Kidney epithelial cell (primary cell): Measurements from ENCODE around the gene MMP17. TPM values are rescaled to one million over a fixed set of nuclear protein-coding genes. Genes with fewer than 3 reads are reported as not detected.

Source experiments
- DNase-seq: peaks from one replicate; pipeline ENCODE4 v3.0.0-alpha.2; 2010; ENCODE audit warnings: low read depth
- H3K27me3 ChIP-seq: 2 replicates; pipeline ENCODE4 v1.6.0; 2011; ENCODE audit warnings: low read length; ENCODE audit not compliant: control insufficient read depth, insufficient read depth
- H3K36me3 ChIP-seq: 2 replicates; pipeline ENCODE4 v1.5.1; 2011; ENCODE audit warnings: low read length; ENCODE audit not compliant: control insufficient read depth, insufficient read depth
- H3K4me3 ChIP-seq: 2 replicates; pipeline ENCODE4 v1.5.1; 2011; ENCODE audit warnings: low read depth, mild to moderate bottlenecking, control low read depth, low read length
- total RNA-seq: library from RNA; depleted of rRNA; stranded (reverse); fragments of >200 nt; gene quantifications from 2 replicates; pipeline ENCODE4 v1.2.3, GENCODE V29; 2015
- TF ChIP-seq, protein P1 (sequence below): IDR thresholded peaks from 2 replicates; pipeline ENCODE4 v1.5.1; 2011; ENCODE audit warnings: mild to moderate bottlenecking, moderate library complexity, low read length, control low read depth, inconsistent platforms; ENCODE audit not compliant: insufficient read depth, poor library complexity, severe bottlenecking

The MMP17 gene
- total RNA-seq, 1 donor from 2014 or later, result 1.7 TPM

DNA sequence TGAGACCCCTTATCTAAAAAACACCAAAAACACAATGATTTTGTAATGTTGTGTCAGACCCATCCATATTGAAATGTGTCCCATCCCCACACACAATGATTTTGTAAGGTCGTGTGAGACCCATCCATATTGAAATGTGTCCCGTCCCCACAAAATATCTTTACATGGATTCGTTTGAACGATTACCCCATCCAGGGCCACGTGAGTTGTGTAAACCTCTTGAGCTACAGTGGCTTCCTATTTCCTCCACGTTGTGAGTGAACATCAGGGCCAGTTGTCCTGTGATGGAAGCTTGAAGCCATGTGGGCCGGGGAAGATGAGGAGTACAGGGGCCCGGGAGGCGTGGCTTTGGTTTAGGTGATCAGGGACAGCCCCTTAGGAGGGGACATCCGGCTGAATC, 39.3 kb downstream of the MMP17 start:
- H3K36me3 ChIP-seq, result no peaks in the 10 kb centered on the region
- DNase-seq, result no peak
- H3K4me3 ChIP-seq, result no peak overlapping the region
- H3K27me3 ChIP-seq, result no peaks in the 10 kb centered on the region
- TF ChIP-seq, protein P1, sequence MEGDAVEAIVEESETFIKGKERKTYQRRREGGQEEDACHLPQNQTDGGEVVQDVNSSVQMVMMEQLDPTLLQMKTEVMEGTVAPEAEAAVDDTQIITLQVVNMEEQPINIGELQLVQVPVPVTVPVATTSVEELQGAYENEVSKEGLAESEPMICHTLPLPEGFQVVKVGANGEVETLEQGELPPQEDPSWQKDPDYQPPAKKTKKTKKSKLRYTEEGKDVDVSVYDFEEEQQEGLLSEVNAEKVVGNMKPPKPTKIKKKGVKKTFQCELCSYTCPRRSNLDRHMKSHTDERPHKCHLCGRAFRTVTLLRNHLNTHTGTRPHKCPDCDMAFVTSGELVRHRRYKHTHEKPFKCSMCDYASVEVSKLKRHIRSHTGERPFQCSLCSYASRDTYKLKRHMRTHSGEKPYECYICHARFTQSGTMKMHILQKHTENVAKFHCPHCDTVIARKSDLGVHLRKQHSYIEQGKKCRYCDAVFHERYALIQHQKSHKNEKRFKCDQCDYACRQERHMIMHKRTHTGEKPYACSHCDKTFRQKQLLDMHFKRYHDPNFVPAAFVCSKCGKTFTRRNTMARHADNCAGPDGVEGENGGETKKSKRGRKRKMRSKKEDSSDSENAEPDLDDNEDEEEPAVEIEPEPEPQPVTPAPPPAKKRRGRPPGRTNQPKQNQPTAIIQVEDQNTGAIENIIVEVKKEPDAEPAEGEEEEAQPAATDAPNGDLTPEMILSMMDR, result no peak

DNA sequence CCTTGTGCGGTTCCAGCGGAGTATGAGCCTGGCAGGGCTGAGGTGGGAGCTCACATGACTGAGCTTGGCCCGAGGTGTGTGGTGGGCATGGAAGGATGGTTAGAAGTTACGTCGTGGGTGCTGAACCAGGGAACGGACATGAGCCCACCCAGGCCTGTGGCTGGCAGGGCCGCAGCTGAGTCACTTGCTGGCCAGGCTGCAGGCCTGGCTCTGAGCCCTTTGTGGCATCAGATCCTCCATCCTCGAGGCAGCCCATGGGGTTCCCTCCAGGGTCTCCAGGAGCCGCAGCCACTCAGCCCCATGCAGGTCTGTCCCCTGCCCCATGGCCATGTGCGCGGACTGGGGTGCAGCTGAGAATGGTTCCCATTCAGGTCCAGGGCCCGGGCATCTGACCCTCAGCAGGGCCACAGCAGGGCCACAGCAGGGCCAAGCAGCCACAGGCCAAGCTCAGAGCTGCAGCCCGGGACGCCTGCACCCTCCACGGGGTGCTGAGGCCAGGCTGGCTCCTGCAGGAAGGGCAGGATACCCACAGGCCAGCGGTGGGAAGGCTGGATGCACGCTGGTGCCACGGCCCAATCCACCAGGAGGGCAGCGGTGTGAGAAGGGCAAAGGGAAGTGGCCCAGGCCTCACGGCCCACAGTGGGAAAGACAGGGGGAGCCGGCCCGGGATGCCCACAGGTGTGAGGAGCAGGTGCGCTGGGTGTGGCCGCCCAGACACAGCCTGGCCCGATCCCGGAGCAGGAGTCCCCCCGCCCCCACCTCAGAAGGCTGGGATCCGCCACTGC, 39.9 kb downstream of the MMP17 start:
- DNase-seq, result no peak
- TF ChIP-seq, protein P1, result no peak
- Histone ChIP-seq H3K27me3 (no peaks in the 10 kb centered on the region), H3K4me3 (no peak overlapping the region), H3K36me3 (no peaks in the 10 kb centered on the region)

DNA sequence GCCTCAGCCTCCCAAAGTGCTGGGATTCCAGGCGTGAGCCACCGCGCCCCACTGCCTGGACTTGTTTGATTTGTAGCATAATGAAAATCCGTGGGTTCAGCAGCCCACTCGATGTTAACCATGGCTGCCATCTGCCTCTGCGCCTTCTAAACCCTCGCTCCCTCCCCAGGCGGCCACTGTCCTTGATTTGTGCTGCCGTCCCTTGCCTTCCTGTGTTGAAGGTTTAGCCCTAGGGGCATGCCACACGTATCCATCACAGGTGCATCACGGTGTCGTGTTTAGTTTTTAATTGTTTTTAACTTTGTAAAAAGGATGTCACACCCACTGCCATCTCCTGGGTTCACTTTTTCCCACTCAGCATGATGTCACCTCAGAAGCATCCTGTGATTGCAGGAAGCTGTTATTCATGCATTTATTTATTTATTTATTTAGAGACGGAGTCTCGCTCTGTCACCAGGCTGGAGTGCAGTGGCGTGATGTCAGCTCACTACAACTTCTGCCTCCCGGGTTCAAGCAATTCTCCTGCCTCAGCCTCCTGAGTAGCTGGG, 41.8 kb downstream of the MMP17 start:
- H3K36me3 ChIP-seq, result no peaks in the 10 kb centered on the region
- no peaks in the 10 kb centered on the region for H3K27me3 ChIP-seq
- no peak overlapping the region for H3K4me3 ChIP-seq
- TF ChIP-seq, protein P1, result no peak
- DNase-seq, result no peak

DNA sequence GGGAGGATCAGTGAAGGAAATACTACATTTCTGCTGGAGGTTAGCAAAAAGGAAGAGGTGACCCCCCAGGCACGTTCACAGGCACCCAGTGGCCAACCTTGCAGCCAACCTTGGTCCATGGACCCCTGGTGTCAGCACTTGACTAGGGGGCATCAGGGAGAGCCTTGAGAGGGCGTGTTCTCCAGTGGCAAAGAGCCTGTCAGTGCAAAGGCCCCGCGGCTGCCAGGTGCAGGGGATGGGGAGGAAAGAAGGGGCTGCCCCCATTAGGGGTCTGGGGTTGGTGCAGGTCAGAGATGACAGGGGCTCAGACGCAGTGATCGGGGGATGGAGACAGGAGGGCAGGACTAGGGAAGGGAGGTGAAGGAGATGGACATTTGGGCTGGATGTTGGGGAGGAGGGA, 43.5 kb downstream of the MMP17 start:
- no peaks in the 10 kb centered on the region for H3K36me3 ChIP-seq
- TF ChIP-seq, protein P1, result no peak

DNA sequence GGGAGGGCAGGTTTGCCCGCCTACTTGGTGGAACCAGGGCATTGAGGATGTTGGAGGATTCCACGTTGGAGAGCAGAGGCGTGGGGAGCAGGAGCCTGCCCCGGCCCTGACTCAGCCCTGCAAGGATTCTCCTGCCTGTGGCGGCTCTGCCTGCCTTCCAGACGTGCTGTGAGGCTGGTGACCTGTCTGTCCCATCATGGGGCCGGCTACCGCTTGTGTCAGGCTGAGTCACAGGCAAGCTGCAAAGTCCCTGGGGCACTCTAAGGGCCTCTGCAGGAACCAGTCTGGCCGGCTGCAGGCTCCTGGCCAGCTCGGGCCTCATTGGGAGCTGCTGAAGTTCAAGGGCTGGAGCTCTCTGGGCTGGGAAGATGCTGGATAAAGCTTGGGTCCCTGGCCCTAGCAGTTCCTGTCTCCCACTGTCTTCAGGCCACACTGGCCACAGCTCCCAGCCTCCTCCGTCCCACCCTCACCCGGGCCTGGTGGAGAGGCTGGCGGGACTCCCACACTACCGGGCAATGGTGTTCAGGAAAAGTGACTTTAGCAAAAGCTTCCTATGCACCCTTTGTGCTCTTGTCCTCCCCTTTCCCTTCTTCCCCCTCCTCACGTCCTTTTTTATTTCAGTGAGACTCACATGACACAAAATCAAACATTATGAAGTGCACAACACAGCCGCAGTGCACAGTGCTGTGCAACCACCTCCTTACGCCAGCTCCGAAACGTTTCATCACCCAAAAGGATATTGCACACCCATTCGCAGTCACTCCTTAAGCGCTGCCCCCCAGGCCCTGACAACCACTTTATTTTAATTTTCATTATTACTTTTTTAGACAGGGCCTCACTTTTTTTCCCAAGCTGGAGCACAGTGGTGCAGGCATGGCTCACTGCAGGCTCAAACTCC, 44.2 kb downstream of the MMP17 start:
- no peak overlapping the region for H3K4me3 ChIP-seq
- no peak for DNase-seq
- TF ChIP-seq, protein P1, result no peak
- no peaks in the 10 kb centered on the region for H3K36me3 ChIP-seq
- H3K27me3 ChIP-seq, result no peaks in the 10 kb centered on the region

More for the DNA sequence above, 43.5 kb downstream of the MMP17 start:
- Histone ChIP-seq H3K27me3 (no peaks in the 10 kb centered on the region), H3K4me3 (no peak overlapping the region)
- no peak for DNase-seq
